ENCODE measurements around the gene CT83.

Gene CT83, protein sequence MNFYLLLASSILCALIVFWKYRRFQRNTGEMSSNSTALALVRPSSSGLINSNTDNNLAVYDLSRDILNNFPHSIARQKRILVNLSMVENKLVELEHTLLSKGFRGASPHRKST

DNA sequence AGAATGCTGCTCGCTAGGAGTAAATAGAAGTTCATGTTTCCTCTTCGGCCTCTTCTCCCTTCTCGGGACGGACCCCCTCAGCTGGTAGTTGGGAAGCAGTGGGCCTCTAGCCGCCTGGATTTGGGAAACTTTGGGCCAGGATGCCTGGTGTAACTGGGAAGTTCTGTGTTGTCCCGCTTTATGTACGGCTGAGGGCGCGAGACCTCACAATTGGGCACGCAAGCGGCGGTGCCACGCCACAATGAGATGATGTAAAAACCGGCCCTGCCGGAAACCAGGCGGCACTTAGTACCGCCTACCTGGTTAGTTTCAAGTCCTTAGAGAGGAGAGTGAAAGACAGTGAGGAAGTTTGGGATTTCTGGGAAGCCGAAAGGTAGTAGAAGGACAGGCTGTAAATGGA is at the start of gene CT83:
Gene CT83 (minus strand): TSS at position 155 of the 400 bp plus-strand sequence. CDS start 120 bp downstream, at position 35.
- DNase-seq (ENCODE audit: low spot score), result no peak

DNA sequence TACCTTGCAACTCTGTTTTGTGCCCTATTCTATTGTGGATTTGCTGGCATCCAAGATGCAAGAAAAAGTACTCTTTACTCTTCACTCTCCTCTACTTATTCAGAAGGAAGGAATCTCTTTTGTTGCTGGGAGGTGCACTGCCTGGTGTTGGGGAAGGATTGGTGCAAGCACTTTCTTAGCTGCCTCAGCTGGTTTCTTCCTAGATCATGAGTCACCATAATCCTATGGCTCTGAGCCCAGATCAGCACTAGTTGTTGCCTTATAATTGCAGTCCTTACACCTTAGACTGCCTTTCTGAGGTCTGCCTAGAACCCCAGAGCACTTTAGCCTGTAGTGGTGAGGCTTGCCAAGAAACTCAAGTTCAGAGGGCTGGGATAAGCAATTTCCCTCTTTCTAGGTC is 37.0 kb upstream of the CT83 start:
- no peak for DNase-seq (ENCODE audit: low spot score)

DNA sequence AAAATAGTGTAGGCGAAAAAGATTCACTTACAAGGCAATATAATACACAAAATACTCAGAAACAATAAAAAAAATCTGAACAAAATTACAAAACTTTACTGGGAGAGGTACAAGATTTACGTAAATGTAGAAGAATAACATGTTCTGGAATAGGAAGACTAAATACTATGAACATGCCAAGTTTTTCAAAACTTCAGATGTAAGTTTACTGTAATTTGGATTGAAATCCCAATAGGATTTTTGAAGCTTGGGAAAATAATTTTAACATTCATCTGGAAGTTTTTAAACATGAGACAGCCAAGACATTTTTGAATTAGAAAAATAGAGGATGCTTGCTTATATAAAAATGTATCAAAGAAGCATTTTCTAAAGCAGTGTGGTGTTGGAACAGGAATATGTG is 30.5 kb upstream of the CT83 start:
- DNase-seq (ENCODE audit: low spot score), result no peak

DNA sequence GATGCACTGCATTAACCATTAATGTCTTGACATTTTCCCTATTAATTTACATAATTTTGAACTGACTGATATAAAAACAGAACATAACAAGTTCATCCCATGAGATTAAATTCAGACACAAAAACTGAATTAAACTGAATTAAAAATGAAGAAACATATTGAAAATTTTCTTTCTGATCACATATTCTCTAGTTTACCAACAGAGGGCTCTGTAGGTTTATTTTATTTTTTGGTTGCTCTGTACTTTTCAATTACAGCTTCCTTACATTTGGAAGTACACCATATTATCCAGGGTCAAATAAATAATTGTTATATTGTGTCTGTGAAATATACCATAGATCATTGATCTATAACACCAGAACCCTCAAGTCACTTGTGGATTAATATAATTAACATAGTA is 27.3 kb upstream of the CT83 start:
- no peak for DNase-seq (ENCODE audit: low spot score)

DNA sequence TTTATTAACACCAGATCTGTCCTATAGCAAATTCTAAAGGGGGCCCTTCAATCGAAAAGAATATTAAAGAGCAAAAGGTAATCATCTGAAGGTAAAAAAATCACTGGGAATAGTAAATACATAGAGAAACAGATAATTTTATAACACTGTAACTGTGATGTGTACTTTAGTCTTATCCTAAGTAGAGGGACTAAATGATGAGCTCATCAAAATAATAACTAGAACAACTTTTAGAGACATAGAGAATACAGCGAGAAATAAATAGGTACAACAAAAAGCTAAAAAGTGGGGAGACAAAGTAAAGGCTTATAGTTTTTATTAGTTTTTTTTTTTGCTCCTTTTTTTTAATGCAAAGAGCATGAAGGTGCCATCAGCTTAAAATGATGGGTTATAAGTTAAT is 17.3 kb upstream of the CT83 start:
- no peak for DNase-seq (ENCODE audit: low spot score)

DNA sequence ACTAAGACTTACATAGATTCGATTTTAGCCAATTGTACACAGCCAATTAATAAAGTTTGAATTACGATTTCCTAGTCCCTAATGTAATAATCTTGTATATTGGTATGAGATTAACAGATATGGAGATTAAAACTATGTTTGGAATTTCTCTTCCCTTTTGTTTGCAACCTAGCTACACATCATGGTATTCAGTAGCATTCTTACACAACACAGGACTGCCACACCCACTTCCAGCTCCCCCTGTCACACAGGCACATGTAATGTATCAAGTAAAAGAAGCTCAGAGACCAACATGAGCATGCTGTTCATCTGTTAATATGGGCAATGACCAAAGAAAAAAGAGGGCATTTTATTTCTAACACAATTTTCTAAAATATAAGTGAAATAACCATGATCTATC is 13.6 kb downstream of the CT83 start:
- no peak for DNase-seq (ENCODE audit: low spot score)

DNA sequence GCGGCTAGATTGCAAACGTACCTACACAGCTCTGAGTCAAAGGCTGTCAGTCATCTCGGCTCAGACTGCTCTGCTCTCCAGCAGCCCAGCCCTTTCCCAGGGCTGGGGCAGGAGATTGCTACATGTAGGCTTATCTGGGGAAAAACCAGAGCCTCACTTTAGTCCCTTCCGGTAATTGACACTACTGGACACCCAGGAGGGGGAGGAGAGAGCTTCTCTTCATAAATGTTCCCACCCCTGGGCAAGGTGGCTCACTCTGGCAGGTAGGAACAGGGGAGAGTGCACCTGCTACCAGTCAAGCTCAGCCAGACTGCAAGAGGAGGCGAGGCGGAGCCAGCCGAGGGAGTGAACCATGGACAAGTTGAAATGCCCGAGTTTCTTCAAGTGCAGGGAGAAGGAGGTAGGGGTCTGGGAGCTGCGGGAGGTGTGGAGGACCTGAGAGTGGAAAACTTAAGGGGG is 26.4 kb downstream of the CT83 start, which contains the start of gene SLC6A14:
Gene SLC6A14 (plus strand): TSS at position 249 of the 459 bp plus-strand sequence. CDS start 104 bp downstream, at position 353.
- DNase-seq (ENCODE audit: low spot score), result no peak

DNA sequence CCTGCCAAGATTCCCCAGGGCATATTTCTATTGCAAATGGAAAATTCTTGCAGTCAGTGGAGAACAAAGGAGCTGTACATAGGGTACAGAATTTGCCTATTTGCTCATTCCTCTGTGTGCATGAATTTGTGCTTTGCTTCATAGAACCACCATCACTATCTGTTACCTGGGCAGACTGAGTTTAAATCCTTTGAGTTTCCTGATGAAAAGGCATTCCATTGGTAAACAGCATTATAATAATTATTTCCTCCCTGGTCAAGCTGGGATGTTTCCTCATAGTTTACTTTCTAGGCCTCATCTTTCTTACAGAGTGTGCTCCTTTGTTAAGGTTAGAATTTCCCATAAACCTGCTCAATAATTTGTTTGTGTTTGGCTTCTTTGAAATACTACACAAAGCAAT is 27.2 kb downstream of the CT83 start:
- DNase-seq (ENCODE audit: low spot score), result no peak

DNA sequence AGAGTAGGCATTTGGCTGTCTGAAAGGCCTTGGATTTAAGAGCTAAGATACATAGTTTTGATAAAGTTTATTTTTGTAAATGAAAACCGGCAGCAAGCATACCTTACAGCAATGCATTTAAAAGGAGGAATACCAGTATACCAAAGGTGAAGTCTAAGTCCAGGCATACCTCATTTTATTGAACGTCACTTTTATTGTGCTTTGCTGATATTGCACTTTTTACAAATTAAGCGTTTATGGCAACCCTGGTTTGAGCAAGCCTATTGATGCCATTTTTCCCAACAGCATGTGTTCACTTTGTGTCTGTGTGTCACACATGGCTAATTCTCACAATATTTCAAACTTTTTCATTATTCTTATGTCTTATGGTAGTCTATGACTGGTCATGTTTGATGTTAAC is 34.8 kb downstream of the CT83 start:
- DNase-seq (ENCODE audit: low spot score), result no peak

DNA sequence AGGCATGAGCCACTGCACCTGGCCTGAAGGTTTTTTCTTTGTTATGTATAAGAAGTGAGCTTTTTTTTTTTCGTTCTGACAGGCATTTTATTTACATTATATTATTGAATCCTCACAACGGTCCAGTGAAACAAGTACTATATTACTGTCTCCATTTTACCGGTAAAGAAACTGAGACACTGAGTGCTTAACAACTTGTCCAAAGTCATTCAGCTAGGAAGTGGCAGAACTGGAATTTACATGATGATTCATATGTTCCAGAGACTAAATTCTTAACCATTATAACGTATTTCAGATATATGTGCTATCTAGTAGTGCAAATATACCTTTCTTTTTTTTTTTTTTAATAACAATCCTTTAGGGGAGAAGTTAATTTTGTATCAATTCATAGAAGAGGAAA is 44.8 kb downstream of the CT83 start:
- DNase-seq (ENCODE audit: low spot score), result no peak

DNA sequence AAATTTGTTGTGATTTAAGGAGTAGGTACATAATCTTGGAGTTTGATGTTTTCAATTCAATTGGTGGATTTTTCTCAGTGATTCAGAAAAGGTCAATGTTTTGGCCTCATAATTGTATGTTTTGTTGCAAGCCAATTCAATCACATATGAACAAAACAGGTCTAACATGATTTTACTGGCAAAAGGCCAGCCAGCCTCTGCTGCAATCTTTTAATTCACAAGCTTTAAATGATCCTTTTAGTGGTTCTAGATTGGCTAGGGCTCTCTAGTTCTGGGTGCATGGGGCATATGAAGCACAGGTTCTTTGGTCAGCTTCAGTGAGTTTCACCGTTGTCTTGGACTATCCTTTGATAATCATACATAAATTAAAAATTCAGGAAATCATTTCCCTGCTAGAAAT is 45.6 kb downstream of the CT83 start:
- DNase-seq (ENCODE audit: low spot score), result no peak

DNA sequence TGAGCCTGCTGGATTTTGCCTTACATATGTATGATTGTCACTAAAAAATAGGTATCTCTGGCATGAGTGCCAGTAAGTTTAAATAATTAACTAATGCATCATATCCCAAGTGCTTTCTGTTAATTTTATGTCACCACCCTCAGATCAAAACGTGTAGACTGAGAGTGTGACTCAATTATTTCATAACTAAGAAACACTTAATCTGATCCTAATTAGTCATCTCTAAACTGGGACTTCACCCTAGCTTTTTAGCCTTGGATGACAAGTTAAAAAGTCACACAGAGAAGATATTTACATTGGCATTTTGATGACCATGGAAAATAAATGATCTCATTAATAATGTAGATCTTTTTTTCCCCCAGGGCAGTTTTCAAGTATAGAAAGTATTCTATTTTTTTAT is 49.5 kb downstream of the CT83 start:
- no peak for DNase-seq (ENCODE audit: low spot score)

Measured in CD4-positive, alpha-beta T cell treated with Interleukin-6 at 100 ng/mL for 8 hours (primary cell).